ENCODE results near the gene ZC3H11A.

GRCh38 chr1:203797948-203798655 is 2.7 kb downstream of the ZC3H11A start:
- TF ChIP-seq CTCF (IDR thresholded peaks at IDR 0.05; ENCODE audit: insufficient read depth, low read length): no peak
- no peak for TF ChIP-seq POLR2AphosphoS5 (IDR thresholded peaks at IDR 0.05; ENCODE audit: low read depth)
- no peak for TF ChIP-seq SPI1 (IDR thresholded peaks at IDR 0.05; ENCODE audit: borderline replicate concordance, low read depth)
- TF ChIP-seq GABPA (IDR thresholded peaks at IDR 0.05; ENCODE audit: low read depth): no peak
- no peak for TF ChIP-seq REST (IDR thresholded peaks at IDR 0.05; ENCODE audit: insufficient replicate concordance, low read depth)

Measured in HL-60 (cell line).